Activated T-cell treated with anti-CD3 and anti-CD28 coated beads, Interleukin-2, amount 50 U/mL, for 48 hours (primary cell): ENCODE data around the gene S100A11.

Experiments used
- DNase-seq, 2 experiments: peaks; one replicate each; pipeline ENCODE4 v3.0.0-alpha.2; 2020

S100A11 gene

GRCh38 chr1:152001631-152002584 is 34.9 kb downstream of the S100A11 start:
- peak; percentile 82 to 86 for DNase-seq

GRCh38 chr1:152000964-152001630 is 35.7 kb downstream of the S100A11 start:
- no peak for DNase-seq

GRCh38 chr1:151998611-151999362 is 38.0 kb downstream of the S100A11 start:
- no peak for DNase-seq

DNA sequence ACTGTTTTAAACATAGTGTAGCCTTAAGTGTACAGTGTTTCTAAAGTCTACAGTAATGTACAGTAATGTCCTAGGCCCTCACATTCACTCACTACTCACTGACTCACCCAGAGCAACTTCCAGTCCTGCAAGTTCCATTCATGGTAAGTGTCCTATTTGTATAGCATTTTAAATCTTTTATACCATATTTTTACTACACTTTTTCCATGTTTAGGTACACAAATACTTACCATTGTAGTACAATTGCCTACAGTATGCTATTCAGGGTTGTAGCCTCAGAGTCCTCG is 39.6 kb downstream of the S100A11 start:
- no peak for DNase-seq

- no peak for DNase-seq
These were observed 41.0 kb downstream of the S100A11 start for GRCh38 chr1:151995774-151996173.

GRCh38 chr1:151994956-151995355 is 41.8 kb downstream of the S100A11 start:
- no peak for DNase-seq

DNA sequence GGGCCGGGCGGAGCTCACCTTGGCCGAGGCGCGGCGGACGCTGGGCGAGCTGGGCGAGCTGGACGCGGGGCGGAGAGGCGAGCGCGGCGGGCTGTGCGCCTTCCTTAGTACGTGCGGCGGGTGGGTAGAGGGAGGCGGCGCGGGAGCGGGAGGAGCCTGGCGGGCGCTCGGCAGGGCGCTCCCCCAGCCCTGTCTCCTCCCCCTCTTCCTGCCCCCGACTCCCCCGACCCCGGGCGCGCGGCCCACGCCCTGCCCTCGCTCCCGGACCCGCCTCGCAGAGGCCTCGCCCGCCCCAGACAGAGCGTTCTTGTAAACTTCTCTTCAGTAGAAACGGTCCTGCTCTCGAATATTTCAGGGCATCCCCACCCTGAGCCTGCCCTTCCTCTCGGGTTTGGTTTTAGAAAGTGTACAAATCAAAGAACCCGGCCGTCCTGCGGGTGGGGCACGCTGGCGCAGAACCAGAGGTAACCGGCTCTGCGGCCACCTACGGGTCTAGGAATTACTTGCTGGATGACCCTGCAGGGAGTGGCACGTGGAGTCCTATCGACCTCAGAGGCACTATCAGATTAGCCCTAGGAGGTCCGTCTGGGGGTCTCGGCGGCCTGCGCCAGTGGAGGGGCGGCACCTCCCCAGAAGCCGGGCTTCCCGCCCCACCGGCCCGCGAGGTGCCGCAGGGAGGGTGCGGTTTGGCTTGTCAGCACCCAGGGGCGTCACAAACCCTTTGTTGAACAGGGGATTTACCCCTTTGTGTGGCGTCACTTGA is 42.9 kb downstream of the S100A11 start, which contains the start of gene S100A10:
Gene S100A10 (minus strand): TSS at position 126 of the 763 bp plus-strand sequence. CDS start 7,629 bp downstream, outside the sequence.
- peak; percentile 79 to 80 for DNase-seq

GRCh38 chr1:151993084-151993733 is 43.6 kb downstream of the S100A11 start:
- peak; percentile 65 to 66 for DNase-seq

GRCh38 chr1:151992303-151993083 is 44.3 kb downstream of the S100A11 start:
- peak; percentile 42 to 45 for DNase-seq

DNA sequence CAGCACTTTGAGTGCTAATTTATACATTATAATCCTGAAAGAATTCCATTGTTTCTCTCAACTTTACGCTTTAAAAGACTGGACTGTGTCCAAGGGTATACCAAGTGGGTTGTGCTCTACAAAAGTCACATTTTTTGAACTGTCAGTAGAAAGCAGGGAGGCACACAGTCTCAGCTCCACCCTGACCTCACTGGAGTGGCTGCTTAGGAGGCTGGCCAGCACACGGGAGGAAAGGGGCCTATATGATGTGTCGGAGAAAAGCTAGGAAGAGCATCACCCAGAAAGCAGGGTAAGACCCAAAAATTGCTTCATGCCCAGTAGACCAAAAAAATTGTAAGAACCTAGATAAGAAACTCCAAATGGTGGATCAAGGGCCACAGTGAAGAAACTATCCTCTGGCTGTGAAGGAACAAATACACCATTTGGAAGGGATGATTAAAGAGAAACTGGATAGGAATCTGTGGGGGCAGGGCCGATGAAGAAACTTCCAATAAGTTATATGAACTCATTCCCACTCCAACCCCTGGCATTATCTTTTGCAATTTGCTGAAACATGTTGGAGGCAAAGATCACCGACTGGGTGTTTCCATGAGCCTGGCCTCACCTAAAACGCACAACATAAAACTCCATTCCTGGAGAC is 45.0 kb downstream of the S100A11 start:
- DNase-seq: no peak

DNA sequence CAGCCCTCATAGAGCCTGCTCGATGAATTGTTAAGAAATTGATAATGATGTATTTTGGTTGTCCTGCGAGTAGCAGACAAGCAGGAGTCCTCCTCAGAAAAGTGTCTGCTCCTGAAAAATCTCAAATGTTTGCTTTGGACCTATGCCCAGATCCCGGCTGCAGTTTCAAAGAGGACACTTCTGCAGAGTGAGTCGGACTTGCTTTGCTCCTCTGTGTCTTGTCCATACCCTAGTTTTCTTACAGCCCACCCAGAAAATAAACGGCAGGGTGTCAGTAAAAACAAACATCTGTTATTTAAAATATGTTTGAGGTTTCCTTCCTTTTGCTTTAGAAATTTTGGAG is 46.0 kb downstream of the S100A11 start:
- no peak for DNase-seq

GRCh38 chr1:151990058-151990855 is 46.5 kb downstream of the S100A11 start:
- DNase-seq: no peak

DNA sequence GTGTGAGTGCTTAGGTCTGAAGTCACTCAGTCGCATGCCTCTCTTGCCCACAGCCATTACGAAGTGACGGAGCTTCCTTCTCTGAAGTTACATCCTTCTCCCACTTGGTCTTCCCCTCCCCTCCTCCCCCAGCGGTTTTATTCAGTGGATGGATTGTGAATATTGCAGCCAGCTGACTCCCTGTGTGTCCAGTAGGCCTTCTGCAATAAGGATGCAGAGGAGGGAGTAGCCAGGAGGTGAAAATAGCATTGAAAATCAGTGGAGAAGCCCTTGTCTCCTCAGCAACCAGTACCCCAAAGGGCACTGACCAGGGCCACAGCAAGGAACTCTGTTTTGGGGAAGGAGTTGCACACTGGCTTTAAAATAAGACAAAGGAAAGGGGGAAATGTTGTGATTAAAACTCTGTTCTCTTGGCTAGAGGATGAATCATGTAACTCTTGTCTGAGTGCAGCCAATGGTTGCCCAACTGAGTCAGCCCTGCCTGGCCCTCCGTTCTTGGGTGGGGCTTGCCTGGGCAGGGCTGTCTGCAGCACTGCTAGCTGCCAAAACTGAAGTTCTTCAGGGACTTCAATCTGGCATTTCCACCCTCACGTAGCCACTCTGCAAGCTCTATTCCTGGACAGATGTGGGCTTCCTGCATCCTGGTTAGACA is 47.5 kb downstream of the S100A11 start:
- peak; percentile 61 to 68 for DNase-seq

DNA sequence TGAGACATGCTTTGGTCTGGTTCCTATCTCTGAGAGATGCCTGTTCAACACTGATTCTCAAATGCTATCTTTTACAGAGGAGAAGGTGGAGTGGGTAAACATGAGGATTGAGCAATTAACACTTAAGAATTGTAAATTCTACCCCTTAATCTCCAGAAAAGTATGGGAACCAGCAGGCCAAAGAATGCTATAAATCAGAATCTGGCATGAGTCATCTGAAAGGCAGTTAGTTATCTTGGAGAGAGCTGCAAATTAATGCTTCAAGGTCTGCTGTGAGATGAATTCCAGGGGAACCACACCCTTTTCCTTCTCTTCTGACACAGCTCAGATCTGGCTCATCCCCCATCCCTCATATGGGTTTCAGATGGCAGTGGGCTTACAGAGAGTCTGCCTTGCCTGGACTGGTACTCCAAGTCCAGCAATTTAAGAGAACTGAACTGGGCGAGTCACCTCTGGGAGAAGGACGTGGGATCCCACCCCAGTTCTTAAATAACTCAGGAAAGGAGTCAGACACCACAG is 48.3 kb downstream of the S100A11 start:
- DNase-seq: no peak

- no peak for DNase-seq
These were observed 50.2 kb downstream of the S100A11 start for GRCh38 chr1:151986501-151987190.

GRCh38 chr1:151985768-151986167 is 51.0 kb downstream of the S100A11 start:
- no peak for DNase-seq

- DNase-seq: no peak
These were observed 51.5 kb downstream of the S100A11 start for GRCh38 chr1:151985270-151985669.

GRCh38 chr1:151984313-151984956 is 52.4 kb downstream of the S100A11 start:
- DNase-seq: peak in 1 of 2 experiments; percentile 51
